WTC11 (cell line): ENCODE data around the gene GAA. TPM values are rescaled to one million over a fixed set of nuclear protein-coding genes. Genes with fewer than 3 reads are reported as not detected.
A peak's percentile ranks its signal among the peaks of the same experiment; 100 is the strongest.

Experiments used
- ARID4B ChIP-seq: sonication (generic); formaldehyde crosslinking; IDR thresholded peaks from 2 replicates; pipeline ENCODE4 v1.8.0; 2023; ENCODE audit warnings: missing genetic modification reagents, mild to moderate bottlenecking, borderline replicate concordance
- CBFB ChIP-seq: sonication (generic); formaldehyde crosslinking; IDR thresholded peaks from 2 replicates; pipeline ENCODE4 v1.8.1; 2022; ENCODE audit warnings: mild to moderate bottlenecking, low read depth, missing genetic modification reagents
- CREM ChIP-seq: sonication (generic); formaldehyde crosslinking; IDR thresholded peaks from 2 replicates; pipeline ENCODE4 v1.8.1; 2022; ENCODE audit warnings: mild to moderate bottlenecking, missing genetic modification reagents, moderate library complexity
- E2F5 ChIP-seq: sonication (generic); formaldehyde crosslinking; IDR thresholded peaks from 2 replicates; pipeline ENCODE4 v1.8.1; 2022; ENCODE audit warnings: mild to moderate bottlenecking, moderate library complexity, missing genetic modification reagents
- ELF4 ChIP-seq: sonication (generic); formaldehyde crosslinking; IDR thresholded peaks from 2 replicates; pipeline ENCODE4 v1.8.1; 2022; ENCODE audit warnings: low read depth, mild to moderate bottlenecking, moderate library complexity, missing genetic modification reagents
- EMX1 ChIP-seq: fragments of 250-450 bp; sonication (Bioruptor Pico); IDR thresholded peaks from 2 replicates; pipeline ENCODE4 v1.8.0; 2021; ENCODE audit warnings: mild to moderate bottlenecking
- FOXJ3 ChIP-seq: sonication (generic); formaldehyde crosslinking; IDR thresholded peaks from 2 replicates; pipeline ENCODE4 v1.9.0; 2021; ENCODE audit warnings: missing genetic modification reagents, mild to moderate bottlenecking, borderline replicate concordance
- FOXP1 ChIP-seq: sonication (generic); formaldehyde crosslinking; IDR thresholded peaks from 2 replicates; pipeline ENCODE4 v1.8.0; 2022; ENCODE audit warnings: missing genetic modification reagents, mild to moderate bottlenecking, moderate library complexity, borderline replicate concordance
- GABPB1 ChIP-seq: sonication (generic); formaldehyde crosslinking; IDR thresholded peaks from 2 replicates; pipeline ENCODE4 v1.8.1; 2023; ENCODE audit warnings: mild to moderate bottlenecking, missing genetic modification reagents
- HMGXB4 ChIP-seq: sonication (generic); formaldehyde crosslinking; IDR thresholded peaks from 2 replicates; pipeline ENCODE4 v1.8.1; 2023; ENCODE audit warnings: mild to moderate bottlenecking, moderate library complexity, missing genetic modification reagents
- SMAD3 ChIP-seq: sonication (generic); formaldehyde crosslinking; IDR thresholded peaks from 2 replicates; pipeline ENCODE4 v1.8.0; 2022; ENCODE audit warnings: missing genetic modification reagents, mild to moderate bottlenecking, borderline replicate concordance
- SP1 ChIP-seq: sonication (generic); formaldehyde crosslinking; conservative IDR thresholded peaks from 2 replicates; pipeline ENCODE4 v1.8.1; 2022; ENCODE audit warnings: missing genetic modification reagents
- TP53 ChIP-seq: sonication (generic); formaldehyde crosslinking; IDR thresholded peaks from 2 replicates; pipeline ENCODE4 v1.8.1; 2023; ENCODE audit warnings: mild to moderate bottlenecking, missing genetic modification reagents
- ZBTB21 ChIP-seq: sonication (generic); formaldehyde crosslinking; IDR thresholded peaks from 2 replicates; pipeline ENCODE4 v1.8.1; 2023; ENCODE audit warnings: mild to moderate bottlenecking, missing genetic modification reagents, borderline replicate concordance
- ZNF121 ChIP-seq: sonication (generic); formaldehyde crosslinking; IDR thresholded peaks from 2 replicates; pipeline ENCODE4 v1.8.0; 2023; ENCODE audit warnings: missing genetic modification reagents
- ZNF232 ChIP-seq: sonication (generic); formaldehyde crosslinking; IDR thresholded peaks from 2 replicates; pipeline ENCODE4 v1.8.0; 2022; ENCODE audit warnings: mild to moderate bottlenecking, missing genetic modification reagents
- ZNF263 ChIP-seq: sonication (generic); formaldehyde crosslinking; IDR thresholded peaks from 2 replicates; pipeline ENCODE4 v1.8.1; 2022; ENCODE audit warnings: low read depth, mild to moderate bottlenecking, moderate library complexity, missing genetic modification reagents
- ZNF317 ChIP-seq: sonication (generic); formaldehyde crosslinking; IDR thresholded peaks from 2 replicates; pipeline ENCODE4 v1.8.1; 2023; ENCODE audit warnings: low read depth, mild to moderate bottlenecking, moderate library complexity, missing genetic modification reagents, borderline replicate concordance
- total RNA-seq: library from RNA; stranded (reverse); gene quantifications from 3 replicates; pipeline ENCODE4 v1.2.3, GENCODE V29; 2021
- TF ChIP-seq, protein P1 (sequence below): sonication (generic); formaldehyde crosslinking; IDR thresholded peaks from 2 replicates; pipeline ENCODE4 v1.8.0; 2022; ENCODE audit warnings: mild to moderate bottlenecking, missing genetic modification reagents
- TF ChIP-seq, protein P2 (sequence below): sonication (generic); formaldehyde crosslinking; IDR thresholded peaks from 2 replicates; pipeline ENCODE4 v1.8.0; 2022; ENCODE audit warnings: mild to moderate bottlenecking, missing genetic modification reagents
- TF ChIP-seq, protein P3 (sequence below): sonication (generic); formaldehyde crosslinking; IDR thresholded peaks from 2 replicates; pipeline ENCODE4 v1.8.1; 2023; ENCODE audit warnings: mild to moderate bottlenecking, missing genetic modification reagents, moderate library complexity
- TF ChIP-seq, protein P4 (sequence below): sonication (generic); formaldehyde crosslinking; IDR thresholded peaks from 2 replicates; pipeline ENCODE4 v1.8.1; 2022; ENCODE audit warnings: mild to moderate bottlenecking, missing genetic modification reagents, moderate library complexity, borderline replicate concordance
- TF ChIP-seq, protein P5 (sequence below): sonication (generic); formaldehyde crosslinking; IDR thresholded peaks from 2 replicates; pipeline ENCODE4 v1.8.0; 2023; ENCODE audit warnings: mild to moderate bottlenecking, missing genetic modification reagents
- TF ChIP-seq, protein P6 (sequence below): sonication (generic); formaldehyde crosslinking; conservative IDR thresholded peaks from 2 replicates; pipeline ENCODE4 v1.8.1; 2022; ENCODE audit warnings: mild to moderate bottlenecking, missing genetic modification reagents

GAA gene
- total RNA-seq, 1 experiment from 2014 or later: 91.6 TPM

DNA sequence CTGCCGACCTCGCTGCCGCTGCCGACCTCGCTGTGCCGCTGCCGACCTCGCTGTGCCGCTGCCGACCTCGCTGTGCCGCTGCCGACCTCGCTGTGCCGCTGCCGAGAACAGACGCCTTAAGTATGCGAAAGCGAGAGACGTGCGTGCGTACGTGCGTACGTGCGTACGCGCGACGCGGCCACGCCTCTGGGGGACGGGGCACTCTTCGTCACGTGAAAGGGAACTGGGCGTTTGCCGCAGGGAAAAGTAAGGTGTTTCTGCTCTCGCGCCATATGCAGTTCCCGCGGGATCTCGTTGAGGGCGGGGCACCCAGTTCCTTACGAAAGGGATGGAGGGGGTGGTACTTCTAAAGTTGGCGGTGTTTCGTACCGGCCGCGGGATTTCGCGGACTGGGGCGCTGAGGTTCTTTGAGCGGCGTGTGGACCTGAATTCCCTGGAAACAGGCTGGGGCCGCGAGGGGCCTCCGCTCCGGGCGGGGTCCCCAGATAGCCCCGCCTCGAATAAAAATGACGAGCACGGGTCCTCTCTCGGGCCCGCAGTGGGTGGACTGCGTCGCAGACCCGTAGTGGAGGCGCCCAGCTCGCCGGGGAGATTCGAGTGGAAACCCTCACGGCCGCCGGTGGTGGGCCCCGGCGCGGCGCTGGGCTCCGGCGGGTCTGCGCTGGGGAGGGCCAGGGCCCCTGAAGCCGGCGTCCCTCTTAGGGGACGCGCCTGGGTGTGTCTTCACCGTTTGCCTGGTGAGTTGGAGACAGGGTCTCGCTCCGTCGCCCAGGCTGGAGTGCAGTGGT, 45.8 kb downstream of the GAA start, which contains the start of gene EIF4A3 (continued):
- TF ChIP-seq CREM (CRISPR knock-in tag) (peak; percentile 76; the same call in 1 of the 2 replicates), GABPB1 (peak; percentile 80), ELF4 (CRISPR knock-in tag) (no peak), ZNF121 (CRISPR knock-in tag) (peak; percentile 83), ARID4B (peak; percentile 50; the same call in 1 of the 2 replicates), FOXP1 (CRISPR knock-in tag) (peak; percentile 65; the same call in 1 of the 2 replicates), TP53 (CRISPR knock-in tag) (peak; percentile 87; the same call in 1 of the 2 replicates), SP1 (CRISPR knock-in tag) (peak; percentile 99), ZBTB21 (peak; percentile 91; the same call in 1 of the 2 replicates), FOXJ3 (no peak), HMGXB4 (CRISPR knock-in tag) (peak; percentile 83), EMX1 (no peak), ZNF232 (CRISPR knock-in tag) (0 out of 2 replicates have a peak, but pooled peaks have one; percentile 21), ZNF263 (CRISPR knock-in tag) (peak; percentile 44; the same call in 1 of the 2 replicates), SMAD3 (CRISPR knock-in tag) (peak; percentile 61; the same call in 1 of the 2 replicates), E2F5 (no peak), CBFB (CRISPR knock-in tag) (no peak), ZNF317 (CRISPR knock-in tag) (no peak)
- TF ChIP-seq, protein P1, sequence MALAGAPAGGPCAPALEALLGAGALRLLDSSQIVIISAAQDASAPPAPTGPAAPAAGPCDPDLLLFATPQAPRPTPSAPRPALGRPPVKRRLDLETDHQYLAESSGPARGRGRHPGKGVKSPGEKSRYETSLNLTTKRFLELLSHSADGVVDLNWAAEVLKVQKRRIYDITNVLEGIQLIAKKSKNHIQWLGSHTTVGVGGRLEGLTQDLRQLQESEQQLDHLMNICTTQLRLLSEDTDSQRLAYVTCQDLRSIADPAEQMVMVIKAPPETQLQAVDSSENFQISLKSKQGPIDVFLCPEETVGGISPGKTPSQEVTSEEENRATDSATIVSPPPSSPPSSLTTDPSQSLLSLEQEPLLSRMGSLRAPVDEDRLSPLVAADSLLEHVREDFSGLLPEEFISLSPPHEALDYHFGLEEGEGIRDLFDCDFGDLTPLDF (CRISPR knock-in tag): no peak
- TF ChIP-seq, protein P2, sequence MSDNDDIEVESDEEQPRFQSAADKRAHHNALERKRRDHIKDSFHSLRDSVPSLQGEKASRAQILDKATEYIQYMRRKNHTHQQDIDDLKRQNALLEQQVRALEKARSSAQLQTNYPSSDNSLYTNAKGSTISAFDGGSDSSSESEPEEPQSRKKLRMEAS (CRISPR knock-in tag): peak; percentile 86; the same call in 1 of the 2 replicates
- TF ChIP-seq, protein P3, sequence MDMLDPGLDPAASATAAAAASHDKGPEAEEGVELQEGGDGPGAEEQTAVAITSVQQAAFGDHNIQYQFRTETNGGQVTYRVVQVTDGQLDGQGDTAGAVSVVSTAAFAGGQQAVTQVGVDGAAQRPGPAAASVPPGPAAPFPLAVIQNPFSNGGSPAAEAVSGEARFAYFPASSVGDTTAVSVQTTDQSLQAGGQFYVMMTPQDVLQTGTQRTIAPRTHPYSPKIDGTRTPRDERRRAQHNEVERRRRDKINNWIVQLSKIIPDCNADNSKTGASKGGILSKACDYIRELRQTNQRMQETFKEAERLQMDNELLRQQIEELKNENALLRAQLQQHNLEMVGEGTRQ (CRISPR knock-in tag): peak; percentile 94
- TF ChIP-seq, protein P4, sequence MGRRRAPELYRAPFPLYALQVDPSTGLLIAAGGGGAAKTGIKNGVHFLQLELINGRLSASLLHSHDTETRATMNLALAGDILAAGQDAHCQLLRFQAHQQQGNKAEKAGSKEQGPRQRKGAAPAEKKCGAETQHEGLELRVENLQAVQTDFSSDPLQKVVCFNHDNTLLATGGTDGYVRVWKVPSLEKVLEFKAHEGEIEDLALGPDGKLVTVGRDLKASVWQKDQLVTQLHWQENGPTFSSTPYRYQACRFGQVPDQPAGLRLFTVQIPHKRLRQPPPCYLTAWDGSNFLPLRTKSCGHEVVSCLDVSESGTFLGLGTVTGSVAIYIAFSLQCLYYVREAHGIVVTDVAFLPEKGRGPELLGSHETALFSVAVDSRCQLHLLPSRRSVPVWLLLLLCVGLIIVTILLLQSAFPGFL (CRISPR knock-in tag): no peak
- TF ChIP-seq, protein P5, sequence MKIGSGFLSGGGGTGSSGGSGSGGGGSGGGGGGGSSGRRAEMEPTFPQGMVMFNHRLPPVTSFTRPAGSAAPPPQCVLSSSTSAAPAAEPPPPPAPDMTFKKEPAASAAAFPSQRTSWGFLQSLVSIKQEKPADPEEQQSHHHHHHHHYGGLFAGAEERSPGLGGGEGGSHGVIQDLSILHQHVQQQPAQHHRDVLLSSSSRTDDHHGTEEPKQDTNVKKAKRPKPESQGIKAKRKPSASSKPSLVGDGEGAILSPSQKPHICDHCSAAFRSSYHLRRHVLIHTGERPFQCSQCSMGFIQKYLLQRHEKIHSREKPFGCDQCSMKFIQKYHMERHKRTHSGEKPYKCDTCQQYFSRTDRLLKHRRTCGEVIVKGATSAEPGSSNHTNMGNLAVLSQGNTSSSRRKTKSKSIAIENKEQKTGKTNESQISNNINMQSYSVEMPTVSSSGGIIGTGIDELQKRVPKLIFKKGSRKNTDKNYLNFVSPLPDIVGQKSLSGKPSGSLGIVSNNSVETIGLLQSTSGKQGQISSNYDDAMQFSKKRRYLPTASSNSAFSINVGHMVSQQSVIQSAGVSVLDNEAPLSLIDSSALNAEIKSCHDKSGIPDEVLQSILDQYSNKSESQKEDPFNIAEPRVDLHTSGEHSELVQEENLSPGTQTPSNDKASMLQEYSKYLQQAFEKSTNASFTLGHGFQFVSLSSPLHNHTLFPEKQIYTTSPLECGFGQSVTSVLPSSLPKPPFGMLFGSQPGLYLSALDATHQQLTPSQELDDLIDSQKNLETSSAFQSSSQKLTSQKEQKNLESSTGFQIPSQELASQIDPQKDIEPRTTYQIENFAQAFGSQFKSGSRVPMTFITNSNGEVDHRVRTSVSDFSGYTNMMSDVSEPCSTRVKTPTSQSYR (CRISPR knock-in tag): no peak
- TF ChIP-seq, protein P6, sequence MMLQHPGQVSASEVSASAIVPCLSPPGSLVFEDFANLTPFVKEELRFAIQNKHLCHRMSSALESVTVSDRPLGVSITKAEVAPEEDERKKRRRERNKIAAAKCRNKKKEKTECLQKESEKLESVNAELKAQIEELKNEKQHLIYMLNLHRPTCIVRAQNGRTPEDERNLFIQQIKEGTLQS: no peak
